Lung (tissue), 12 donors: ENCODE measurements around the gene COG5. TPM values are rescaled to one million over a fixed set of nuclear protein-coding genes. Genes with fewer than 3 reads are reported as not detected.

Experiments
- ATAC-seq: fragments of 200-7000 bp; cut with Tn5 transposase; one replicate; pipeline ENCODE4 v1.9.1; 2020; ENCODE audit warnings: moderate number of reproducible peaks; ENCODE audit not compliant: insufficient read depth, low FRiP score
- DNase-seq, 3 donors: peaks; one replicate each; pipeline ENCODE4 v3.0.0-alpha.2; 2013 to 2017
- H3K27ac ChIP-seq, 2 donors: one replicate each; pipeline ENCODE4 v1.5.1; 2013; ENCODE audit warnings: mild to moderate bottlenecking in 2 of 2, moderate library complexity in 2 of 2, control low read depth in 1 of 2, inconsistent platforms in 1 of 2, low read depth in 1 of 2, low read length in 1 of 2
- H3K27me3 ChIP-seq, 3 donors: one replicate each; pipeline ENCODE4 v1.5.1; 2013; ENCODE audit warnings: low read length in 2 of 3; ENCODE audit not compliant: control insufficient read depth in 3 of 3, insufficient read depth in 3 of 3
- H3K36me3 ChIP-seq, 4 donors: one replicate each; pipeline ENCODE4 v1.5.1; 2013; ENCODE audit warnings: low read length in 4 of 4, mild to moderate bottlenecking in 1 of 4, moderate library complexity in 1 of 4; ENCODE audit not compliant: control insufficient read depth in 4 of 4, insufficient read depth in 4 of 4
- H3K4me1 ChIP-seq, 5 donors: one replicate each; pipeline ENCODE4 v1.5.1; 2013; ENCODE audit warnings: low read length in 5 of 5, mild to moderate bottlenecking in 2 of 5, moderate library complexity in 1 of 5; ENCODE audit not compliant: control insufficient read depth in 5 of 5, insufficient read depth in 5 of 5
- H3K4me3 ChIP-seq: one replicate; pipeline ENCODE4 v1.5.1; 2013; ENCODE audit warnings: mild to moderate bottlenecking, control low read depth, moderate library complexity
- H3K9ac ChIP-seq, 2 donors: one replicate each; pipeline ENCODE4 v1.5.1; 2013; ENCODE audit warnings: low read length in 2 of 2, control low read depth in 1 of 2; ENCODE audit not compliant: insufficient read depth in 1 of 2
- H3K9me3 ChIP-seq, 4 donors: one replicate each; pipeline ENCODE4 v1.5.1; 2013; ENCODE audit warnings: low read length in 3 of 4, mild to moderate bottlenecking in 1 of 4, moderate library complexity in 1 of 4; ENCODE audit not compliant: control insufficient read depth in 4 of 4, insufficient read depth in 3 of 4
- CTCF ChIP-seq: IDR thresholded peaks from 2 replicates; pipeline ENCODE4 v1.5.1; 2012; ENCODE audit warnings: mild to moderate bottlenecking; ENCODE audit errors: control extremely low read depth, extremely low read depth
- WGBS, 2 donors: extraction: QIAGEN DNeasy Blood & Tissue Kit; methylation state at CpG; one replicate each; pipeline ENCODE4 v1.1.7; 2013; 5-methylcytosine and 5-hydroxymethylcytosine counted together
- polyA plus RNA-seq, 2 donors: library from polyadenylated mRNA; stranded (reverse); fragments of 200-250 nt; gene quantifications; one replicate each; pipeline ENCODE4 v1.2.1, GENCODE V29; 2013
- total RNA-seq, 2 donors: library from RNA; depleted of rRNA in 1 of 2; stranded (reverse); fragments of >200 nt in 1 of 2; gene quantifications; one replicate each; pipeline ENCODE4 v1.2.1, GENCODE V29; 2014 to 2021
- donor health status: control.
- donor health status: control.
- donor health status: Bipolar disorder and iron deficiency.
- donor health status: healthy.
- donor health status: DM: yes; HTN: yes; CAD: no.

The COG5 gene
- total and polyA plus RNA-seq, 4 donors, result 5.6 to 101 (median 27.2) TPM

- peaks cover 0 to 8% (median 0%) of the 10 kb centered on the region in 5 donors for H3K4me1 ChIP-seq
- no peaks in the 10 kb centered on the region for H3K27me3 ChIP-seq
- H3K27ac ChIP-seq, result no peak overlapping the region
- DNase-seq (no peak), ATAC-seq (no peak)
- peaks cover 0 to 2% (median 0%) of the 10 kb centered on the region in 4 donors for H3K9me3 ChIP-seq
- no peak overlapping the region for H3K9ac ChIP-seq
- H3K36me3 ChIP-seq, result no peaks in the 10 kb centered on the region
- 93 to 97% methylated on average over 1 of the region's 1 CpG for WGBS, 2 donors
- no peak overlapping the region for H3K4me3 ChIP-seq
- TF ChIP-seq CTCF, result no peak
These were observed 117.2 kb downstream of the COG5 start for GRCh38 chr7:107446531-107446930.

GRCh38 chr7:107442678-107443077 is 121.0 kb downstream of the COG5 start:
- H3K27me3 ChIP-seq, result no peaks in the 10 kb centered on the region
- ATAC-seq, result no peak
- DNase-seq, result no peak
- peaks cover 0 to 2% (median 0%) of the 10 kb centered on the region in 4 donors for H3K9me3 ChIP-seq
- TF ChIP-seq CTCF, result no peak
- H3K9ac ChIP-seq, result no peak overlapping the region
- 98 to 100% methylated on average over 1 of the region's 1 CpG for WGBS, 2 donors
- no peak overlapping the region for H3K27ac ChIP-seq
- peaks cover 0 to 9% (median 0%) of the 10 kb centered on the region in 5 donors for H3K4me1 ChIP-seq
- no peak overlapping the region for H3K4me3 ChIP-seq
- H3K36me3 ChIP-seq, result no peaks in the 10 kb centered on the region

DNA sequence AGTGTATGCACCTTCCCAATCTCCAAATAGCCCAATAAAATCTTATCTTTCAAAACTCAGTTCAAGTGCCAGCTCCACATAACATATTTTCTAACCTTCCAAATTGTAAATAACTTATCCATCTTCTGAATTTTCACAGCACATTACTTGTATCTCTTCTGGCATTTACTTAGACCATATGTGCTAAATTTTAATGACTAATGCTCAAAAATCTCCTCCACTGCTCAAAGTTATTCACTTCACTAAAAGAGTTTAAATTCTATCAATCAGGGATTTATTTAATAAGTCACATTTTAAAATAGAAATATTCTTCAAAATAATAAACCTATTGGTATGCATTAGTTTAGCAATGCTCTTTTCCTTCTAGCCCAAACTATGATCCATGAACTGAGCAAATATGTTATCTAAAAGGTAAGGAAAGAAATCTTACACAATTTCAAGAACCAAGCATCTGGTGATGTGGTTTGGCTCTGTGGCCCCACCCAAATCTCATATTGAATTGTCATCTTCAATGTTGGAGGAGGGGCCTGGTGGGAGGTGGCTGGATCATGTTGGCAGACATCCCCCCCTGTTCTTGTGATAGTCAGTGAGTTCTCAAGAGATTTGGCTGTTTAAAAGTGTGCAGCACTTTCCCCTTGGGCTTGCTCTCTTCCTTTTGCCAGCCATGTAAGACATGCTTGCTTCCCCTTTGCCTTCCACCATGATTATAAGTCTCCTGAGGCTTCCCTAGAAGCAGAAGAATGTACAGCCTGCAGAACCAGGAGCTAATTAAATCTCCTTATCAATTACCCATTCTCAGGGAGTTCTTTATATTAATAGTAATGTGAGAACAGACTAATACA is 121.9 kb downstream of the COG5 start:
- Histone ChIP-seq H3K9ac (no peak overlapping the region), H3K4me3 (no peak overlapping the region), H3K36me3 (no peaks in the 10 kb centered on the region), H3K4me1 (peaks cover 0 to 9% (median 0%) of the 10 kb centered on the region in 5 donors), H3K27me3 (no peaks in the 10 kb centered on the region), H3K27ac (no peak overlapping the region), H3K9me3 (peaks cover 0 to 2% (median 0%) of the 10 kb centered on the region in 4 donors)
- ATAC-seq (no peak), DNase-seq (no peak)
- TF ChIP-seq CTCF, result no peak
